Mucosa of descending colon (tissue), 3 donors: Measurements from ENCODE around the gene MTUS2. TPM values are rescaled to one million over a fixed set of nuclear protein-coding genes. Genes with fewer than 3 reads are reported as not detected.

Source experiments
- ATAC-seq: fragments of 200-7000 bp; cut with Tn5 transposase; one replicate; pipeline ENCODE4 v1.9.1; 2020; ENCODE audit warnings: mild to moderate bottlenecking, moderate library complexity
- DNase-seq, 3 donors: peaks; one replicate each; pipeline ENCODE4 v3.0.0-alpha.2; 2020
- H3K36me3 ChIP-seq: fragments of 200-600 bp; one replicate; pipeline ENCODE4 v1.8.0; 2021; ENCODE audit warnings: low read depth, mild to moderate bottlenecking
- H3K4me1 ChIP-seq: fragments of 200-600 bp; one replicate; pipeline ENCODE4 v1.8.0; 2021; ENCODE audit warnings: low read depth, mild to moderate bottlenecking
- H3K4me3 ChIP-seq: fragments of 200-600 bp; one replicate; pipeline ENCODE4 v1.8.0; 2021; ENCODE audit warnings: mild to moderate bottlenecking
- H3K9me3 ChIP-seq: fragments of 200-600 bp; one replicate; pipeline ENCODE4 v1.8.0; 2021; ENCODE audit warnings: mild to moderate bottlenecking
- CTCF ChIP-seq: fragments of 200-600 bp; IDR thresholded peaks from one replicate; pipeline ENCODE4 v1.8.0; 2022; ENCODE audit warnings: antibody characterized with exemption, mild to moderate bottlenecking
- intact Hi-C, 2 donors: fragments of 100-400 bp; cut with DNase I in 1 of 2; cut with micrococcal nuclease in 1 of 2; formaldehyde crosslinking; loops; one replicate each; pipeline versions ENCODE4 v1.11.0 to v1.11.1; 2022; cut with DNase I, micrococcal nuclease
- total RNA-seq, 3 donors: library from RNA; stranded (reverse); fragmentation: NEBNext Ultra II Directional in 2 of 3; extraction: Animal tissue kit (Norgen Biotek cat#: 25700) in 2 of 3; gene quantifications; one replicate each; pipeline versions ENCODE4 v1.2.1 to v1.2.4, GENCODE V29; 2021 to 2023
- donor health status: DM: no; HTN: no; CAD: no; lungs with moderate emphysema.
- donor health status: DM: no; HTN: no; CAD: no.
- donor health status: DM: no; HTN: yes; CAD: no.

The MTUS2 gene
- total RNA-seq, 3 donors from 2014 or later: 0.09 to 0.85 (median 0.60) TPM

GRCh38 chr13:29489650-29490560 is 669.8 kb downstream of the MTUS2 start:
- no peaks in the 10 kb centered on the region for H3K36me3 ChIP-seq
- intact Hi-C loops: no loop called here
- TF ChIP-seq CTCF: no peak
- DNase-seq (no peak), ATAC-seq (no peak)
- H3K4me3 ChIP-seq: no peak overlapping the region
- H3K9me3 ChIP-seq: no peaks in the 10 kb centered on the region
- H3K4me1 ChIP-seq: no peaks in the 10 kb centered on the region

GRCh38 chr13:29490561-29490885 is 670.4 kb downstream of the MTUS2 start:
- intact Hi-C loops: no loop called here
- TF ChIP-seq CTCF: no peak
- Histone ChIP-seq H3K36me3 (no peaks in the 10 kb centered on the region), H3K4me1 (no peaks in the 10 kb centered on the region), H3K4me3 (no peak overlapping the region), H3K9me3 (no peaks in the 10 kb centered on the region)
- ATAC-seq (no peak), DNase-seq (no peak)

GRCh38 chr13:29491248-29491647 is 671.1 kb downstream of the MTUS2 start:
- ATAC-seq (no peak), DNase-seq (no peak)
- Histone ChIP-seq H3K9me3 (no peaks in the 10 kb centered on the region), H3K4me1 (no peaks in the 10 kb centered on the region), H3K4me3 (no peak overlapping the region), H3K36me3 (no peaks in the 10 kb centered on the region)
- intact Hi-C loops: no loop called here
- no peak for TF ChIP-seq CTCF

GRCh38 chr13:29493796-29494195 is 673.7 kb downstream of the MTUS2 start:
- intact Hi-C loops: no loop called here

GRCh38 chr13:29494520-29494919 is 674.4 kb downstream of the MTUS2 start:
- ATAC-seq: no peak
- Histone ChIP-seq H3K9me3 (no peaks in the 10 kb centered on the region), H3K36me3 (no peaks in the 10 kb centered on the region), H3K4me1 (no peaks in the 10 kb centered on the region), H3K4me3 (no peak overlapping the region)
- intact Hi-C loops: no loop called here
- no peak for TF ChIP-seq CTCF
- no peak for DNase-seq

More at GRCh38 chr13:29493796-29494195, 673.7 kb downstream of the MTUS2 start:
- TF ChIP-seq CTCF: no peak
- H3K9me3 ChIP-seq: no peaks in the 10 kb centered on the region
- ATAC-seq (no peak), DNase-seq (no peak)
- no peak overlapping the region for H3K4me3 ChIP-seq
- H3K4me1 ChIP-seq: no peaks in the 10 kb centered on the region
- no peaks in the 10 kb centered on the region for H3K36me3 ChIP-seq
